Right kidney (tissue), 9 donors: ENCODE measurements around the gene TP53TG3C.
"Not testable (repeated sequence)": the region's sequence is repeated elsewhere in the genome, so short reads cannot be mapped to it uniquely, and the experiment has no call there.

Experiments
- DNase-seq: peaks from one replicate; pipeline ENCODE4 v3.0.0-alpha.2; 2016
- long read RNA-seq, 8 donors: transcript quantifications; one replicate each; lab custom pipeline, GENCODE V29; 2026

TP53TG3C gene
- long read RNA-seq, donor 1, result 0 reads
- long read RNA-seq, donor 2, result 0 reads
- long read RNA-seq, donor 3, result 0 reads
- long read RNA-seq, donor 4, result 0 reads
- long read RNA-seq, donor 5, result 0 reads
- long read RNA-seq, donor 6, result 0 reads
- long read RNA-seq, donor 7, result 0 reads
- long read RNA-seq, donor 8, result 0 reads

GRCh38 chr16:33193926-33194325, at the start of gene TP53TG3C:
TP53TG3C (plus strand) TSS chr16:33194226; CDS start chr16:33194294, 68 bp downstream.
- not testable (repeated sequence) for DNase-seq
